B cell (primary cell): Measurements from ENCODE around the gene EML6. TPM values are rescaled to one million over a fixed set of nuclear protein-coding genes. Genes with fewer than 3 reads are reported as not detected.

ENCODE experiments used
- ATAC-seq: fragments of 200-7000 bp; cut with Tn5 transposase; one replicate; pipeline ENCODE4 v1.10.0; 2021; ENCODE audit warnings: low read depth, mild to moderate bottlenecking, moderate number of reproducible peaks, moderate library complexity
- CTCF ChIA-PET: fragments of 350-600 bp; sonication (Branson Sonifier 250); formaldehyde crosslinking; loops from one replicate; lab custom pipeline; 2021; ENCODE audit warnings: antibody characterized with exemption, inconsistent platforms; lab: Charles Lee
- POLR2A ChIA-PET: fragments of 350-600 bp; sonication (Branson Sonifier 250); formaldehyde crosslinking; loops from one replicate; lab custom pipeline; 2021; ENCODE audit warnings: antibody characterized with exemption; lab: Charles Lee
- DNase-seq: peaks from one replicate; pipeline ENCODE4 v3.0.0; 2013
- H2AFZ ChIP-seq: 2 replicates; pipeline ENCODE4 v1.6.1; 2012; ENCODE audit warnings: mild to moderate bottlenecking, low read depth, low read length; ENCODE audit not compliant: insufficient read depth, poor library complexity, severe bottlenecking
- H3K27ac ChIP-seq, 2 donors: 1 replicate in 1 of 2; 2 replicates in 1 of 2; pipeline ENCODE4 v1.5.1; 2012 to 2013; ENCODE audit warnings: low read length in 2 of 2, mild to moderate bottlenecking in 2 of 2, moderate library complexity in 1 of 2
- H3K27me3 ChIP-seq, 4 experiments: fragments of 200-600 bp in 1 of 4; sonication (generic) in 1 of 4; replicated peaks in 1 of 4; 1 replicate in 2 of 4; 2 replicates in 2 of 4; pipeline versions ENCODE4 v1.6.1 to v1.7.0; 2013 to 2016; ENCODE audit warnings: low read length in 3 of 4, mild to moderate bottlenecking in 2 of 4, mixed read lengths in 1 of 4, moderate library complexity in 1 of 4; ENCODE audit not compliant: insufficient read depth in 4 of 4, control insufficient read depth in 3 of 4; ENCODE audit errors: control extremely low read depth in 1 of 4
- H3K36me3 ChIP-seq, 2 experiments: replicated peaks in 1 of 2; 1 replicate in 1 of 2; 2 replicates in 1 of 2; pipeline versions ENCODE4 v1.6.1 to v1.7.1; 2013; ENCODE audit warnings: low read length in 1 of 2; ENCODE audit not compliant: insufficient read depth in 2 of 2, control insufficient read depth in 1 of 2; ENCODE audit errors: control extremely low read depth in 1 of 2, extremely low read depth in 1 of 2
- H3K4me1 ChIP-seq, 2 donors: fragments of 200-600 bp in 1 of 2; sonication (generic) in 1 of 2; 1 replicate in 1 of 2; 2 replicates in 1 of 2; pipeline versions ENCODE4 v1.5.1 to v1.6.1; 2013 to 2017; ENCODE audit warnings: low read length in 2 of 2; ENCODE audit not compliant: control insufficient read depth in 2 of 2, insufficient read depth in 2 of 2
- H3K4me2 ChIP-seq: replicated peaks from 2 replicates; pipeline ENCODE3; 2012; ENCODE audit warnings: mild to moderate bottlenecking, low read depth, low read length; ENCODE audit not compliant: poor library complexity, severe bottlenecking
- H3K4me3 ChIP-seq, 5 experiments: fragments of 200-600 bp in 1 of 5; sonication (generic) in 1 of 5; 1 replicate in 3 of 5; 2 replicates in 2 of 5; pipeline versions ENCODE4 v1.5.1 to v1.7.0; 2011 to 2016; ENCODE audit warnings: low read length in 4 of 5, mild to moderate bottlenecking in 4 of 5, low read depth in 2 of 5, control low read depth in 1 of 5, moderate library complexity in 1 of 5; ENCODE audit not compliant: insufficient read depth in 1 of 5; ENCODE audit errors: control extremely low read depth in 1 of 5, extremely low read depth in 1 of 5
- H3K79me2 ChIP-seq: fragments of 200-600 bp; sonication (generic); one replicate; pipeline ENCODE4 v1.6.0; 2016; ENCODE audit warnings: low read length; ENCODE audit not compliant: control insufficient read depth, insufficient read depth
- H3K9ac ChIP-seq: fragments of 200-600 bp; sonication (generic); 2 replicates; pipeline ENCODE4 v1.6.1; 2017; ENCODE audit warnings: mild to moderate bottlenecking, low read length, moderate library complexity
- H3K9me3 ChIP-seq, 3 donors: one replicate each; pipeline versions ENCODE4 v1.6.1 to v1.7.1; 2013; ENCODE audit warnings: low read length in 2 of 3; ENCODE audit not compliant: control insufficient read depth in 2 of 3, insufficient read depth in 1 of 3; ENCODE audit errors: control extremely low read depth in 1 of 3
- H4K20me1 ChIP-seq: 2 replicates; pipeline ENCODE4 v1.6.0; 2012; ENCODE audit warnings: mild to moderate bottlenecking, low read length; ENCODE audit not compliant: insufficient read depth, control insufficient read depth, poor library complexity, severe bottlenecking
- H3K27ac Mint-ChIP-seq: one replicate; pipeline ENCODE4 v1.8.0; 2021; ENCODE audit warnings: mixed read lengths
- H3K27me3 Mint-ChIP-seq: one replicate; pipeline ENCODE4 v1.8.0; 2021; ENCODE audit warnings: mixed read lengths
- H3K4me1 Mint-ChIP-seq: one replicate; pipeline ENCODE4 v1.8.0; 2021; ENCODE audit warnings: mixed read lengths
- H3K4me3 Mint-ChIP-seq: one replicate; pipeline ENCODE4 v1.8.0; 2021; ENCODE audit warnings: mixed read lengths
- H3K9me3 Mint-ChIP-seq: one replicate; pipeline ENCODE4 v1.8.0; 2022; ENCODE audit warnings: mixed read lengths; ENCODE audit not compliant: insufficient read depth
- EZH2 ChIP-seq: IDR thresholded peaks from 2 replicates; pipeline ENCODE4 v1.6.1; 2012; ENCODE audit warnings: borderline replicate concordance, low read depth, mild to moderate bottlenecking, moderate library complexity, low read length; ENCODE audit not compliant: insufficient read depth, poor library complexity, severe bottlenecking
- WGBS: methylation state at CpG from one replicate; pipeline ENCODE4 v1.1.5; 2013; ENCODE audit warnings: missing lambda C conversion rate; ENCODE audit not compliant: insufficient coverage; 5-methylcytosine and 5-hydroxymethylcytosine counted together
- intact Hi-C: fragments of 100-400 bp; cut with micrococcal nuclease; formaldehyde crosslinking; loops from one replicate; pipeline ENCODE4 v1.10.0; 2022
- polyA plus RNA-seq: library from polyadenylated mRNA; depleted of rRNA; stranded (reverse); fragments of >200 nt; gene quantifications from 2 replicates; pipeline ENCODE4 v1.2.3, GENCODE V29; 2012
- total RNA-seq, 2 donors: library from RNA; stranded (reverse); fragments of 120-200 nt in 1 of 2; gene quantifications; 1 replicate in 1 of 2; 2 replicates in 1 of 2; pipeline versions ENCODE4 v1.2.3 to v1.2.4, GENCODE V29; 2013 to 2022
- TF ChIP-seq, protein P1 (sequence below): fragments of 200-600 bp; IDR thresholded peaks from one replicate; pipeline ENCODE4 v1.8.0; 2022; ENCODE audit warnings: antibody characterized with exemption, mild to moderate bottlenecking

EML6 gene
- total and polyA plus RNA-seq, 2 donors (not counting 1 experiment from before 2014, with no cell fraction given) = 42.5 to 53.7 TPM

DNA sequence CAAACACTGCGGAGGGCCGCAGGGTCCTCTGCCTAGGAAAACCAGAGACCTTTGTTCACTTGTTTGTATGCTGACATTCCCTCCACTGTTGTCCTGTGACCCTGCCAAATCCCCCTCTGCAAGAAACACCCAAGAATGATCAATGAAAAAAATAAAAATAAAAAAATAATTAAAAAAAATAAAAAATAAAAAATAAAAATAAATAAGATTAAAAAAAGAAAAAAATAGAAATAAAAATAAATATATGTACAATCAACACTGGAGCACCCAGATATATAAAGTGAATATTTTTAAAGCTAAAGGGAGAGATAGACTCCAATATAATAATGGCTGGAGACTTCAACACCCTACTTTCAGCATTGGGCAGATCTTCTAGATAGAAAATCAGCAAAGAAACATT lies 23.8 kb upstream of the EML6 start:
- no peak overlapping the region for H3K4me3 Mint-ChIP-seq
- no peaks in the 10 kb centered on the region for H4K20me1 ChIP-seq
- no peaks in the 10 kb centered on the region for H3K4me1 ChIP-seq
- TF ChIP-seq, protein P1, sequence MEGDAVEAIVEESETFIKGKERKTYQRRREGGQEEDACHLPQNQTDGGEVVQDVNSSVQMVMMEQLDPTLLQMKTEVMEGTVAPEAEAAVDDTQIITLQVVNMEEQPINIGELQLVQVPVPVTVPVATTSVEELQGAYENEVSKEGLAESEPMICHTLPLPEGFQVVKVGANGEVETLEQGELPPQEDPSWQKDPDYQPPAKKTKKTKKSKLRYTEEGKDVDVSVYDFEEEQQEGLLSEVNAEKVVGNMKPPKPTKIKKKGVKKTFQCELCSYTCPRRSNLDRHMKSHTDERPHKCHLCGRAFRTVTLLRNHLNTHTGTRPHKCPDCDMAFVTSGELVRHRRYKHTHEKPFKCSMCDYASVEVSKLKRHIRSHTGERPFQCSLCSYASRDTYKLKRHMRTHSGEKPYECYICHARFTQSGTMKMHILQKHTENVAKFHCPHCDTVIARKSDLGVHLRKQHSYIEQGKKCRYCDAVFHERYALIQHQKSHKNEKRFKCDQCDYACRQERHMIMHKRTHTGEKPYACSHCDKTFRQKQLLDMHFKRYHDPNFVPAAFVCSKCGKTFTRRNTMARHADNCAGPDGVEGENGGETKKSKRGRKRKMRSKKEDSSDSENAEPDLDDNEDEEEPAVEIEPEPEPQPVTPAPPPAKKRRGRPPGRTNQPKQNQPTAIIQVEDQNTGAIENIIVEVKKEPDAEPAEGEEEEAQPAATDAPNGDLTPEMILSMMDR = no peak
- H3K9ac ChIP-seq = no peak overlapping the region
- H2AFZ ChIP-seq = no peak overlapping the region
- POLR2A ChIA-PET = no interaction called here
- H3K27me3 ChIP-seq = no peaks in the 10 kb centered on the region
- intact Hi-C loops = loop anchor here (10.0 kb wide), 1 partner anchor 765 kb away; no protein-coding TSS in a partner anchor
- DNase-seq (no peak), ATAC-seq (no peak)
- H3K27me3 Mint-ChIP-seq = peaks cover 3% of the 10 kb centered on the region
- WGBS = no CpG with 5 or more reads among the region's 2 CpGs
- no peaks in the 10 kb centered on the region for H3K9me3 Mint-ChIP-seq
- H3K4me2 ChIP-seq = no peak overlapping the region
- no peak overlapping the region for H3K27ac Mint-ChIP-seq
- no peaks in the 10 kb centered on the region for H3K79me2 ChIP-seq
- no peak overlapping the region for H3K4me3 ChIP-seq
- CTCF ChIA-PET = interaction anchor here (1.0 kb wide), 1 partner anchor 42 kb away, joined by 4 read pairs; no protein-coding TSS in a partner anchor
- H3K36me3 ChIP-seq = no peaks in the 10 kb centered on the region
- no peaks in the 10 kb centered on the region for H3K4me1 Mint-ChIP-seq
- no peak overlapping the region for H3K27ac ChIP-seq
- no peaks in the 10 kb centered on the region for H3K9me3 ChIP-seq

DNA sequence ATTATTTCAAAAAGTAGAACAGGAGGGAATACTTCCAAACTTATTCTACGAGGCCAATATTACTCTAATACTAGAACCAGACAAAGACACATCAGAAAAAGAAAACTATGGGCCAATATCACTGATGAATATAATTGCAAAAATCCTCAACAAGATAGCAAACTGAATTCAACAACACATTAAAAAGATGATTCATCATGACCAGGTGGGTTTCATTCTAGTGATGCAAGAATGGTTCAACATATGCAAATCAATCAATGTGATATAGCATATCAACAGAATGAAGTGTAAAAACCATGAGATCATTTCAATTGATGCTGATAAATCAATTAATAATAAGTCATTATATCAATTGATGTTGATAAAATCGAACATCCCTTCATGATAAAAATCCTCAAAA lies 22.4 kb upstream of the EML6 start:
- DNase-seq (no peak), ATAC-seq (no peak)
- H4K20me1 ChIP-seq = no peaks in the 10 kb centered on the region
- no CpG with 5 or more reads among the region's 2 CpGs for WGBS
- Mint-ChIP-seq H3K4me3 (no peak overlapping the region), H3K27me3 (peaks cover 3% of the 10 kb centered on the region), H3K27ac (no peak overlapping the region), H3K9me3 (no peaks in the 10 kb centered on the region), H3K4me1 (no peaks in the 10 kb centered on the region)
- H3K4me3 ChIP-seq = no peak overlapping the region
- H3K9me3 ChIP-seq = no peaks in the 10 kb centered on the region
- no peaks in the 10 kb centered on the region for H3K27me3 ChIP-seq
- intact Hi-C loops = loop anchor here (10.0 kb wide), 1 partner anchor 766 kb away; no protein-coding TSS in a partner anchor
- H3K9ac ChIP-seq = no peak overlapping the region
- ChIA-PET POLR2A (interaction anchor here (0.6 kb wide), 1 partner anchor 260 kb away, joined by 5 read pairs; no protein-coding TSS in a partner anchor), CTCF (interaction anchor here (9.3 to 11.4 kb wide), 2 partner anchors 39 to 178 kb away, joined by 244 to 294 read pairs; no protein-coding TSS in a partner anchor)
- no peaks in the 10 kb centered on the region for H3K36me3 ChIP-seq
- H3K4me2 ChIP-seq = no peak overlapping the region
- no peaks in the 10 kb centered on the region for H3K4me1 ChIP-seq
- no peak overlapping the region for H3K27ac ChIP-seq
- TF ChIP-seq, protein P1 = no peak
- no peak for TF ChIP-seq EZH2
- H3K79me2 ChIP-seq = no peaks in the 10 kb centered on the region
- no peak overlapping the region for H2AFZ ChIP-seq
